Endometrial microvascular endothelial cells (primary cell): ENCODE measurements around the gene DIP2C. TPM values are rescaled to one million over a fixed set of nuclear protein-coding genes. Genes with fewer than 3 reads are reported as not detected.
"Not testable (repeated sequence)": the region's sequence is repeated elsewhere in the genome, so short reads cannot be mapped to it uniquely, and the experiment has no call there.

Source experiments
- in situ Hi-C: cut with HindIII; loops from 2 replicates; pipeline ENCODE4 v1.10.0; 2017; ENCODE audit warnings: low sequenced_read_pairs, low pct_unique_long_range_greater_than_20kb; ENCODE audit errors: inconsistent ontology term
- total RNA-seq: library from RNA; depleted of rRNA; stranded (reverse); fragments of >200 nt; gene quantifications from one replicate; pipeline ENCODE4 v1.2.3, GENCODE V29; 2015; ENCODE audit errors: inconsistent ontology term

Gene DIP2C
- total RNA-seq, 1 donor from 2014 or later = 3.2 TPM

GRCh38 chr10:406976-407375 lies 282.5 kb downstream of the DIP2C start:
- in situ Hi-C loops = no loop called here

- in situ Hi-C loops = no loop called here
Observed at GRCh38 chr10:405648-406047, 283.8 kb downstream of the DIP2C start.

GRCh38 chr10:404991-405390 lies 284.5 kb downstream of the DIP2C start:
- in situ Hi-C loops = no loop called here

GRCh38 chr10:404346-404745 lies 285.1 kb downstream of the DIP2C start:
- in situ Hi-C loops = no loop called here

GRCh38 chr10:398954-399353 lies 290.5 kb downstream of the DIP2C start:
- in situ Hi-C loops = no loop called here

- in situ Hi-C loops = no loop called here
Observed at GRCh38 chr10:397321-398068, 292.0 kb downstream of the DIP2C start.

- in situ Hi-C loops = no loop called here
Observed at GRCh38 chr10:396535-397220, 292.8 kb downstream of the DIP2C start.

GRCh38 chr10:396107-396506 lies 293.4 kb downstream of the DIP2C start:
- in situ Hi-C loops = no loop called here

GRCh38 chr10:395665-396064 lies 293.8 kb downstream of the DIP2C start:
- in situ Hi-C loops = no loop called here

- in situ Hi-C loops = not testable (repeated sequence)
Observed at GRCh38 chr10:394439-395101, 294.9 kb downstream of the DIP2C start.

GRCh38 chr10:393787-394438 lies 295.6 kb downstream of the DIP2C start:
- in situ Hi-C loops = no loop called here

GRCh38 chr10:393106-393745 lies 296.2 kb downstream of the DIP2C start:
- in situ Hi-C loops = no loop called here

GRCh38 chr10:392705-393037 lies 296.8 kb downstream of the DIP2C start:
- in situ Hi-C loops = no loop called here

GRCh38 chr10:391847-392704 lies 297.4 kb downstream of the DIP2C start:
- in situ Hi-C loops = no loop called here

- in situ Hi-C loops = no loop called here
Observed at GRCh38 chr10:391305-391704, 298.2 kb downstream of the DIP2C start.

GRCh38 chr10:390449-391100 lies 298.9 kb downstream of the DIP2C start:
- in situ Hi-C loops = no loop called here

GRCh38 chr10:389836-390448 lies 299.5 kb downstream of the DIP2C start:
- in situ Hi-C loops = no loop called here
